ENCODE measurements around the gene FAM50B.

- TF ChIP-seq CTCF (IDR thresholded peaks at IDR 0.05) (no peak), POLR2A (IDR thresholded peaks at IDR 0.05) (no peak)
These were observed 25.5 kb upstream of the FAM50B start for GRCh38 chr6:3823671-3824070.

Data from uterus (tissue), 2 donors.